WI38 (cell line): Measurements from ENCODE around the gene HIPK1.
"Not testable (repeated sequence)": the region's sequence is repeated elsewhere in the genome, so short reads cannot be mapped to it uniquely, and the experiment has no call there.

Source experiments
- H3K4me3 ChIP-seq: 2 replicates; pipeline ENCODE4 v1.5.1; 2011; ENCODE audit warnings: low read depth, mild to moderate bottlenecking, control low read depth, low read length
- CTCF ChIP-seq: IDR thresholded peaks from 2 replicates; pipeline ENCODE4 v1.5.1; 2012; ENCODE audit warnings: low read depth, mild to moderate bottlenecking, control low read depth, low read length

Gene HIPK1

GRCh38 chr1:113999233-113999632, 70.1 kb downstream of the HIPK1 start:
- TF ChIP-seq CTCF: no peak

GRCh38 chr1:113999799-114000198, 70.7 kb downstream of the HIPK1 start:
- no peak overlapping the region for H3K4me3 ChIP-seq
- TF ChIP-seq CTCF: no peak

More at GRCh38 chr1:113999233-113999632, 70.1 kb downstream of the HIPK1 start:
- no peak overlapping the region for H3K4me3 ChIP-seq

- no peak for TF ChIP-seq CTCF
- no peak overlapping the region for H3K4me3 ChIP-seq
These were observed 71.3 kb downstream of the HIPK1 start for GRCh38 chr1:114000406-114000805.

GRCh38 chr1:114002492-114003239, 73.5 kb downstream of the HIPK1 start:
- TF ChIP-seq CTCF: no peak
- H3K4me3 ChIP-seq: no peak overlapping the region

GRCh38 chr1:114003431-114003830, 74.3 kb downstream of the HIPK1 start:
- TF ChIP-seq CTCF: no peak

GRCh38 chr1:114006825-114007224, 77.7 kb downstream of the HIPK1 start:
- not testable (repeated sequence) for H3K4me3 ChIP-seq

More at GRCh38 chr1:114003431-114003830, 74.3 kb downstream of the HIPK1 start:
- no peak overlapping the region for H3K4me3 ChIP-seq

- no peak for TF ChIP-seq CTCF
- no peak overlapping the region for H3K4me3 ChIP-seq
These were observed 79.4 kb downstream of the HIPK1 start for GRCh38 chr1:114008480-114008941.

GRCh38 chr1:114008993-114009392, 79.9 kb downstream of the HIPK1 start:
- TF ChIP-seq CTCF: no peak
- H3K4me3 ChIP-seq: no peak overlapping the region
